Measurements from ENCODE around the gene OTUD5. TPM values are rescaled to one million over a fixed set of nuclear protein-coding genes. Genes with fewer than 3 reads are reported as not detected.

Gene OTUD5
- total and polyA plus RNA-seq, 7 experiments from 2014 or later: 17.2 to 95.5 (median 88.2) TPM

GRCh38 chrX:48902135-48902534 is 55.3 kb downstream of the OTUD5 start:
- ATAC-seq: no peak
- ChIA-PET CTCF (no interaction called here), POLR2A (interaction anchor here (2.4 to 3.2 kb wide), 2 partner anchors 10 to 14 kb away, joined by 9 to 10 read pairs; partner anchors contain the start of gene SLC35A2)

GRCh38 chrX:48901069-48901468 is 56.3 kb downstream of the OTUD5 start:
- CTCF ChIA-PET: interaction anchor here (0.6 kb wide), 1 partner anchor 351 kb away, joined by 4 read pairs; no protein-coding TSS in a partner anchor
- Histone ChIP-seq H3K4me3 (ENCODE audit: low read length) (no peak overlapping the region), H3K9me3 (ENCODE audit: control insufficient read depth in 2 of 3, low read length in 3 of 3) (no peaks in the 10 kb centered on the region), H3K27me3 (ENCODE audit: control insufficient read depth in 2 of 2, insufficient read depth in 2 of 2, low read length in 2 of 2) (no peaks in the 10 kb centered on the region), H3K36me3 (ENCODE audit: control insufficient read depth in 2 of 3, insufficient read depth in 3 of 3, low read length in 3 of 3) (peaks cover 4 to 55% (median 6%) of the 10 kb centered on the region in 3 experiments), H3K27ac (ENCODE audit: low read depth, low read length) (no peak overlapping the region), H3K4me1 (ENCODE audit: control insufficient read depth in 2 of 2, insufficient read depth in 2 of 2, low read length in 2 of 2) (peaks cover 12 to 16% of the 10 kb centered on the region in 2 donors)
- ATAC-seq (no peak), DNase-seq (no peak)
- POLR2A ChIA-PET: interaction anchor here (0.7 to 3.2 kb wide), 3 partner anchors 8 to 15 kb away, joined by 3 to 9 read pairs (median 4); no protein-coding TSS in a partner anchor
- H3K4me1 Mint-ChIP-seq: peaks cover 0 to 31% (median 15%) of the 10 kb centered on the region in 7 donors
- peak overlapping the region in 1 of 9 donors; percentile 60 for H3K27ac Mint-ChIP-seq
- peaks cover 0 to 12% (median 6%) of the 10 kb centered on the region in 5 donors for H3K36me3 Mint-ChIP-seq
- peaks cover 0 to 3% (median 0%) of the 10 kb centered on the region in 11 donors for H3K9me3 Mint-ChIP-seq
- intact Hi-C loops (cut with micrococcal nuclease): no loop called here
- no peaks in the 10 kb centered on the region for H3K27me3 Mint-ChIP-seq
- no peak overlapping the region for H3K4me3 Mint-ChIP-seq

More at GRCh38 chrX:48902135-48902534, 55.3 kb downstream of the OTUD5 start:
- no peaks in the 10 kb centered on the region for H3K9me3 ChIP-seq (ENCODE audit: control insufficient read depth in 2 of 3, low read length in 3 of 3)
- H3K4me1 Mint-ChIP-seq: peaks cover 0 to 21% (median 10%) of the 10 kb centered on the region in 7 donors
- no peaks in the 10 kb centered on the region for H3K27me3 Mint-ChIP-seq
- peaks cover 0 to 12% (median 6%) of the 10 kb centered on the region in 5 donors for H3K36me3 Mint-ChIP-seq
- H3K4me1 ChIP-seq (ENCODE audit: control insufficient read depth in 2 of 2, insufficient read depth in 2 of 2, low read length in 2 of 2): peaks cover 6 to 10% of the 10 kb centered on the region in 2 donors
- peaks cover 4 to 60% (median 6%) of the 10 kb centered on the region in 3 experiments for H3K36me3 ChIP-seq (ENCODE audit: control insufficient read depth in 2 of 3, insufficient read depth in 3 of 3, low read length in 3 of 3)
- H3K27ac Mint-ChIP-seq: peak overlapping the region in 2 of 9 donors; percentile 9 to 13
- H3K4me3 ChIP-seq (ENCODE audit: low read length): no peak overlapping the region
- no peaks in the 10 kb centered on the region for H3K27me3 ChIP-seq (ENCODE audit: control insufficient read depth in 2 of 2, insufficient read depth in 2 of 2, low read length in 2 of 2)
- no peak for DNase-seq
- peaks cover 0 to 3% (median 0%) of the 10 kb centered on the region in 11 donors for H3K9me3 Mint-ChIP-seq
- intact Hi-C loops (cut with micrococcal nuclease): no loop called here
- H3K27ac ChIP-seq (ENCODE audit: low read depth, low read length): no peak overlapping the region
- H3K4me3 Mint-ChIP-seq: no peak overlapping the region

- H3K27ac Mint-ChIP-seq: peak overlapping the region in 5 of 9 donors; percentile 6 to 97 (median 23)
- Histone ChIP-seq H3K4me3 (ENCODE audit: low read length) (no peak overlapping the region), H3K4me1 (ENCODE audit: control insufficient read depth in 2 of 2, insufficient read depth in 2 of 2, low read length in 2 of 2) (peaks cover 12 to 16% of the 10 kb centered on the region in 2 donors), H3K27me3 (ENCODE audit: control insufficient read depth in 2 of 2, insufficient read depth in 2 of 2, low read length in 2 of 2) (no peaks in the 10 kb centered on the region), H3K9me3 (ENCODE audit: control insufficient read depth in 2 of 3, low read length in 3 of 3) (no peaks in the 10 kb centered on the region), H3K36me3 (ENCODE audit: control insufficient read depth in 2 of 3, insufficient read depth in 3 of 3, low read length in 3 of 3) (peaks cover 4 to 35% (median 6%) of the 10 kb centered on the region in 3 experiments), H3K27ac (ENCODE audit: low read depth, low read length) (peak overlapping the region; percentile 98)
- POLR2A ChIA-PET: interaction anchor here (0.7 to 4.1 kb wide), 3 partner anchors 12 to 230 kb away, joined by 4 to 29 read pairs (median 6); partner anchors contain the start of gene SLC35A2
- CTCF ChIA-PET: no interaction called here
- peak overlapping the region in 3 of 10 donors; percentile 48 to 91 (median 91) for H3K4me3 Mint-ChIP-seq
- H3K4me1 Mint-ChIP-seq: peaks cover 6 to 38% (median 24%) of the 10 kb centered on the region in 7 donors
- no peak for ATAC-seq
- no peak for DNase-seq
- intact Hi-C loops (cut with micrococcal nuclease): loop anchor here (5.0 to 10.0 kb wide), 8 partner anchors 103 to 1337 kb away; partner anchors contain the start of genes MAGIX (in 2 of the 2), PPP1R3F (in 2 of the 2), ARAF (in 1 of the 2) and FOXP3 (in 1 of the 2)
- peaks cover 0 to 3% (median 0%) of the 10 kb centered on the region in 11 donors for H3K9me3 Mint-ChIP-seq
- H3K36me3 Mint-ChIP-seq: peaks cover 0 to 14% (median 5%) of the 10 kb centered on the region in 5 donors
- no peaks in the 10 kb centered on the region for H3K27me3 Mint-ChIP-seq
Measured at GRCh38 chrX:48899078-48899410, 58.4 kb downstream of the OTUD5 start.

GRCh38 chrX:48897625-48898306 is 59.6 kb downstream of the OTUD5 start, which contains the start of the genes PQBP1 and TIMM17B:
TSS of gene PQBP1 (plus strand) at chrX:48897930. CDS start at chrX:48898510, 580 bp downstream.
TSS of gene TIMM17B (minus strand) at chrX:48897768. CDS start at chrX:48897749, 19 bp downstream.
- ATAC-seq: peak; percentile 92
- Mint-ChIP-seq H3K27me3 (no peaks in the 10 kb centered on the region), H3K27ac (peak within 1 kb of the TSS; percentile 89 to 98 (median 94)), H3K9me3 (peaks cover 0 to 4% (median 0%) of the 10 kb centered on the region in 11 donors), H3K4me1 (peaks cover 6 to 42% (median 24%) of the 10 kb centered on the region in 7 donors), H3K4me3 (peak within 1 kb of the TSS; percentile 83 to 100 (median 91)), H3K36me3 (peaks cover 0 to 9% (median 0%) of the 10 kb centered on the region in 5 donors)
- H3K9me3 ChIP-seq (ENCODE audit: control insufficient read depth in 2 of 3, low read length in 3 of 3): no peaks in the 10 kb centered on the region
- ChIA-PET CTCF (interaction anchor here (0.6 to 1.1 kb wide), 4 partner anchors 8 to 249 kb away, joined by 3 to 5 read pairs (median 4); no protein-coding TSS in a partner anchor), POLR2A (interaction anchor here (0.7 to 4.1 kb wide), 13 partner anchors 10 to 358 kb away, joined by 3 to 29 read pairs (median 6); partner anchors contain the start of genes HDAC6, OTUD5, PIM2 and SLC35A2)
- DNase-seq: peak; percentile 71 to 93 (median 89)
- H3K4me1 ChIP-seq (ENCODE audit: control insufficient read depth in 2 of 2, insufficient read depth in 2 of 2, low read length in 2 of 2): peaks cover 12 to 16% of the 10 kb centered on the region in 2 donors
- H3K4me3 ChIP-seq (ENCODE audit: low read length): peak within 1 kb of the TSS; percentile 91
- peak within 1 kb of the TSS; percentile 98 for H3K27ac ChIP-seq (ENCODE audit: low read depth, low read length)
- peaks cover 3 to 31% (median 6%) of the 10 kb centered on the region in 3 experiments for H3K36me3 ChIP-seq (ENCODE audit: control insufficient read depth in 2 of 3, insufficient read depth in 3 of 3, low read length in 3 of 3)
- intact Hi-C loops (cut with micrococcal nuclease): loop anchor here (1.0 to 10.0 kb wide), 17 partner anchors 14 to 1335 kb away; partner anchors contain the start of genes GRIPAP1 (in 2 of the 2), MAGIX (in 2 of the 2), PPP1R3F (in 2 of the 2) and SLC35A2 (in 2 of the 2)
- no peaks in the 10 kb centered on the region for H3K27me3 ChIP-seq (ENCODE audit: control insufficient read depth in 2 of 2, insufficient read depth in 2 of 2, low read length in 2 of 2)

GRCh38 chrX:48897157-48897624 is 60.2 kb downstream of the OTUD5 start:
- Histone ChIP-seq H3K27me3 (ENCODE audit: control insufficient read depth in 2 of 2, insufficient read depth in 2 of 2, low read length in 2 of 2) (no peaks in the 10 kb centered on the region), H3K27ac (ENCODE audit: low read depth, low read length) (peak overlapping the region; percentile 98), H3K4me3 (ENCODE audit: low read length) (peak overlapping the region; percentile 91), H3K4me1 (ENCODE audit: control insufficient read depth in 2 of 2, insufficient read depth in 2 of 2, low read length in 2 of 2) (peaks cover 12 to 16% of the 10 kb centered on the region in 2 donors), H3K36me3 (ENCODE audit: control insufficient read depth in 2 of 3, insufficient read depth in 3 of 3, low read length in 3 of 3) (peaks cover 0 to 26% (median 6%) of the 10 kb centered on the region in 3 experiments), H3K9me3 (ENCODE audit: control insufficient read depth in 2 of 3, low read length in 3 of 3) (no peaks in the 10 kb centered on the region)
- peak; percentile 52 for ATAC-seq
- peaks cover 0 to 4% (median 0%) of the 10 kb centered on the region in 11 donors for H3K9me3 Mint-ChIP-seq
- intact Hi-C loops (cut with micrococcal nuclease): loop anchor here (1.0 to 10.0 kb wide), 16 partner anchors 14 to 1335 kb away; partner anchors contain the start of genes MAGIX (in 2 of the 2), PPP1R3F (in 2 of the 2), ARAF (in 1 of the 2) and FOXP3 (in 1 of the 2)
- DNase-seq: peak in 7 of 9 donors; percentile 35 to 60 (median 55)
- ChIA-PET CTCF (interaction anchor here (1.0 to 1.1 kb wide), 3 partner anchors 9 to 249 kb away, joined by 3 to 5 read pairs (median 5); no protein-coding TSS in a partner anchor), POLR2A (interaction anchor here (0.7 to 4.1 kb wide), 11 partner anchors 11 to 357 kb away, joined by 3 to 29 read pairs (median 7); partner anchors contain the start of genes HDAC6, OTUD5, PIM2 and SLC35A2)
- peak overlapping the region; percentile 89 to 98 (median 94) for H3K27ac Mint-ChIP-seq
- peaks cover 0 to 9% (median 0%) of the 10 kb centered on the region in 5 donors for H3K36me3 Mint-ChIP-seq
- peak overlapping the region; percentile 83 to 100 (median 91) for H3K4me3 Mint-ChIP-seq
- H3K4me1 Mint-ChIP-seq: peaks cover 6 to 42% (median 24%) of the 10 kb centered on the region in 7 donors
- H3K27me3 Mint-ChIP-seq: no peaks in the 10 kb centered on the region
